K562 (cell line): ENCODE results near the gene OSBPL1A. TPM values are rescaled to one million over a fixed set of nuclear protein-coding genes. Genes with fewer than 3 reads are reported as not detected.
A peak's percentile ranks its signal among the peaks of the same experiment; 100 is the strongest.

Experiments used
- ATAC-seq: fragments of 200-7000 bp; cut with Tn5 transposase; 3 replicates; pipeline ENCODE4 v1.9.1; 2020; ENCODE audit warnings: moderate library complexity
- BruUV-seq: library from RNA; stranded (reverse); fragments of 400-500 nt; replicated peaks from 2 replicates; lab custom pipeline; 2021; lab: Mats Ljungman, UMichigan
- CTCF ChIA-PET: fragments of 300-600 bp; formaldehyde crosslinking; extraction: SDS; loops from one replicate; lab custom pipeline; 2021; ENCODE audit warnings: low intra/inter-chr PET ratio; lab: Yijun Ruan, JAX
- POLR2A ChIA-PET: fragments of 300-600, 350-650 bp; sonication (Branson Sonifier 250); formaldehyde crosslinking; extraction: SDS; loops from one replicate; lab custom pipeline; 2021; ENCODE audit warnings: antibody characterized with exemption, inconsistent platforms; lab: Yijun Ruan, JAX
- DNase-seq, 4 experiments: peaks; one replicate each; pipeline versions ENCODE4 v3.0.0 to v3.0.0-alpha.2; 2011 to 2018; ENCODE audit warnings: low spot score in 3 of 4, mixed read lengths in 3 of 4; ENCODE audit errors: extremely low read depth in 1 of 4
- FAIRE-seq: peaks from 2 replicates; lab custom pipeline; 2011; peaks lifted over from hg19 to GRCh38; lab: Jason Lieb, UNC
- H2AFZ ChIP-seq: 2 replicates; pipeline ENCODE4 v1.6.0; 2011; ENCODE audit warnings: low read depth, low read length, control low read depth, inconsistent platforms
- H3K27ac ChIP-seq: fragments of 200-600 bp; 3 replicates; pipeline ENCODE4 v1.8.0; 2011; ENCODE audit warnings: low read depth, mild to moderate bottlenecking, control low read depth, inconsistent platforms, low read length, moderate library complexity, mixed read lengths; ENCODE audit errors: extremely low read depth
- H3K27me3 ChIP-seq, 2 experiments: fragments of 300-600 bp in 1 of 2; 2 replicates in 1 of 2; 3 replicates in 1 of 2; pipeline versions ENCODE4 v1.6.0 to v1.8.0; 2011; ENCODE audit warnings: inconsistent platforms in 2 of 2, low read length in 2 of 2, mild to moderate bottlenecking in 1 of 2, mixed read lengths in 1 of 2, moderate library complexity in 1 of 2; ENCODE audit not compliant: control insufficient read depth in 2 of 2, insufficient read depth in 2 of 2
- H3K36me3 ChIP-seq: fragments of 300-600 bp; 3 replicates; pipeline ENCODE4 v1.8.0; 2011; ENCODE audit warnings: mild to moderate bottlenecking, low read length, inconsistent platforms; ENCODE audit not compliant: control insufficient read depth, insufficient read depth
- H3K4me1 ChIP-seq, 2 experiments: fragments of 200-600 bp in 1 of 2; replicated peaks in 1 of 2; 2 replicates in 1 of 2; 3 replicates in 1 of 2; pipeline versions ENCODE4 v1.5.1 to v1.8.0; 2011; ENCODE audit warnings: inconsistent platforms in 2 of 2, low read length in 2 of 2, mild to moderate bottlenecking in 1 of 2, mixed read lengths in 1 of 2, moderate library complexity in 1 of 2; ENCODE audit not compliant: control insufficient read depth in 2 of 2, insufficient read depth in 2 of 2
- H3K4me2 ChIP-seq: 2 replicates; pipeline ENCODE4 v1.6.1; 2011; ENCODE audit warnings: low read length, control low read depth, inconsistent platforms, mixed read lengths; ENCODE audit not compliant: insufficient read depth
- H3K4me3 ChIP-seq: fragments of 200-600 bp; sonication (generic), shearing (Covaris generic); 2 replicates; pipeline ENCODE4 v1.5.1; 2016; ENCODE audit warnings: control low read depth, inconsistent platforms
- H3K79me2 ChIP-seq: fragments of 200-600 bp; 3 replicates; pipeline ENCODE4 v1.8.0; 2011; ENCODE audit warnings: low read length, inconsistent platforms; ENCODE audit not compliant: control insufficient read depth, insufficient read depth
- H3K9ac ChIP-seq, 2 experiments: 2 replicates each; pipeline versions ENCODE4 v1.6.0 to v1.6.1; 2011; ENCODE audit warnings: low read depth in 2 of 2, low read length in 2 of 2, control low read depth in 1 of 2, inconsistent platforms in 1 of 2, mild to moderate bottlenecking in 1 of 2, mixed read lengths in 1 of 2; ENCODE audit not compliant: insufficient read depth in 1 of 2
- H3K9me1 ChIP-seq: one replicate; pipeline ENCODE4 v1.6.0; 2011; ENCODE audit warnings: inconsistent platforms, mild to moderate bottlenecking, low read length, moderate library complexity; ENCODE audit not compliant: control insufficient read depth, insufficient read depth
- H3K9me3 ChIP-seq: replicated peaks from 2 replicates; pipeline ENCODE4 v1.5.1; 2011; ENCODE audit warnings: low read depth, low read length, inconsistent platforms; ENCODE audit not compliant: control insufficient read depth, insufficient read depth
- H4K20me1 ChIP-seq: replicated peaks from 2 replicates; pipeline ENCODE4 v1.6.1; 2011; ENCODE audit warnings: low read length, inconsistent platforms, mixed read lengths; ENCODE audit not compliant: control insufficient read depth, insufficient read depth
- CTCF ChIP-seq, 3 experiments: IDR thresholded peaks in 2 of 3; conservative IDR thresholded peaks in 1 of 3; 2 replicates each; pipeline ENCODE4 v1.5.1; 2011 to 2012; ENCODE audit warnings: low read length in 3 of 3, mild to moderate bottlenecking in 3 of 3, control low read depth in 2 of 3, improper control_type of control experiment in 1 of 3, inconsistent platforms in 1 of 3, low read depth in 1 of 3, mixed read lengths in 1 of 3, moderate library complexity in 1 of 3; ENCODE audit not compliant: insufficient read depth in 2 of 3
- STAT5A ChIP-seq: IDR thresholded peaks from 2 replicates; pipeline ENCODE4 v1.6.1; 2012; ENCODE audit warnings: low read length, inconsistent platforms, borderline replicate concordance
- WGBS: fragments of 100-300 bp; shearing (Covaris generic); methylation state at CpG from one replicate; pipeline ENCODE4 v1.1.6; 2016; ENCODE audit warnings: low coverage, mixed read lengths; ENCODE audit not compliant: insufficient coverage; ENCODE audit errors: missing lambda C conversion rate; 5-methylcytosine and 5-hydroxymethylcytosine counted together
- in situ Hi-C: fragments of 300-500 bp; cut with MboI; formaldehyde crosslinking; loops from 4 replicates; pipeline ENCODE4 v1.15.0; 2018; ENCODE audit warnings: inconsistent platforms, mixed read lengths
- intact Hi-C: fragments of 100-400 bp; cut with micrococcal nuclease; formaldehyde crosslinking; loops from 2 replicates; pipeline ENCODE4 v1.14.2; 2022
- polyA plus RNA-seq, 8 experiments: library from polyadenylated mRNA; depleted of rRNA in 4 of 8; stranded (reverse) in 5 of 8; unstranded in 3 of 8; fragments of >200 nt; fragmentation: Nextera tagmentation in 2 of 8; fragmentation: Illumina TruSeq in 1 of 8; extraction: Ambion mirVana in 2 of 8; extraction: Trizol in 1 of 8; gene quantifications; 2 replicates each; pipeline versions ENCODE4 v1.2.1 to v1.2.3, GENCODE V29; 2011 to 2014; ENCODE audit warnings: inconsistent platforms in 1 of 8, missing spikeins in 1 of 8
- total RNA-seq, 7 experiments: library from RNA; depleted of rRNA in 6 of 7; stranded (reverse); fragments of >200 nt in 6 of 7; fragmentation: Illumina TruSeq in 2 of 7; extraction: Trizol in 2 of 7; gene quantifications; 2 replicates each; pipeline versions ENCODE4 v1.2.1 to v1.2.3, GENCODE V29; 2011 to 2021; ENCODE audit warnings: low replicate concordance in 1 of 7

OSBPL1A gene
- total and polyA plus RNA-seq, 9 of the 15 experiments (the other 6 are each of a cell fraction or from before 2014, with no cell fraction given), result 0.40 to 0.49 TPM; not detected in 7

- 2% methylated on average over 6 of the region's 6 CpGs for WGBS
- Histone ChIP-seq H3K27ac (no peak overlapping the region), H3K4me1 (peaks cover 0 to 7% of the 10 kb centered on the region in 2 experiments; a peak in 2 of 5 replicates), H4K20me1 (0 out of 2 replicates have a peak, but pooled peaks cover 4% of the 10 kb centered on the region), H3K27me3 (peaks cover 5 to 8% of the 10 kb centered on the region in 2 experiments; a peak in 4 of 5 replicates), H3K9ac (no peak overlapping the region), H3K4me3 (no peak overlapping the region), H3K79me2 (no peaks in the 10 kb centered on the region), H3K4me2 (no peak overlapping the region), H3K9me3 (no peaks in the 10 kb centered on the region), H2AFZ (no peak overlapping the region), H3K36me3 (no peaks in the 10 kb centered on the region), H3K9me1 (no peaks in the 10 kb centered on the region)
- TF ChIP-seq CTCF (IDR thresholded peaks at IDR 0.05 in 2 of 3, conservative IDR thresholded peaks at IDR 0.05 in 1 of 3; ENCODE audit: insufficient read depth in 2 of 3, low read depth in 1 of 3, low read length in 3 of 3) (peak; percentile 28 to 40 (median 30); a peak in 4 of 6 replicates), STAT5A (no peak)
- ChIA-PET POLR2A (no interaction called here), CTCF (no interaction called here)
- intact Hi-C loops, result no loop called here
- FAIRE-seq, result no peak
- in situ Hi-C loops, result no loop called here
- no peak for ATAC-seq
- DNase-seq, result peak in 1 of 4 experiments; percentile 22
- BruUV-seq, result no TSS peak
Observed at GRCh38 chr18:24402209-24402785, 4.7 kb upstream of the OSBPL1A start.
